Hematopoietic multipotent progenitor cell treated with erythropoietin and hydrocortisone succinate and interleukin-3 and kit ligand, for 8 days (in vitro differentiated cells): Measurements from ENCODE around the gene FTCD.
"Not testable (repeated sequence)": the region's sequence is repeated elsewhere in the genome, so short reads cannot be mapped to it uniquely, and the experiment has no call there.

Experiments
- DNase-seq: peaks from one replicate; pipeline ENCODE4 v3.0.0-alpha.2; 2015

FTCD gene

GRCh38 chr21:46152927-46153246 lies 2.5 kb downstream of the FTCD start:
- no peak for DNase-seq

GRCh38 chr21:46151989-46152926 lies 3.1 kb downstream of the FTCD start:
- DNase-seq: no peak

- no peak for DNase-seq
Measured at GRCh38 chr21:46151261-46151988, 4.0 kb downstream of the FTCD start.

GRCh38 chr21:46150491-46151121 lies 4.8 kb downstream of the FTCD start:
- DNase-seq: no peak

GRCh38 chr21:46150073-46150472 lies 5.3 kb downstream of the FTCD start:
- no peak for DNase-seq

- no peak for DNase-seq
Measured at GRCh38 chr21:46149205-46149901, 6.0 kb downstream of the FTCD start.

- DNase-seq: no peak
Measured at GRCh38 chr21:46148106-46148505, 7.3 kb downstream of the FTCD start.

- DNase-seq: peak; percentile 66
Measured at GRCh38 chr21:46147429-46147828, 8.0 kb downstream of the FTCD start.

GRCh38 chr21:46146856-46147255 lies 8.5 kb downstream of the FTCD start:
- DNase-seq: no peak

- DNase-seq: no peak
Measured at GRCh38 chr21:46145840-46146691, 9.3 kb downstream of the FTCD start.

- no peak for DNase-seq
Measured at GRCh38 chr21:46145159-46145839, 10.1 kb downstream of the FTCD start.

- peak; percentile 13 for DNase-seq
Measured at GRCh38 chr21:46144464-46145070, 10.8 kb downstream of the FTCD start.

- DNase-seq: no peak
Measured at GRCh38 chr21:46142582-46143473, 12.6 kb downstream of the FTCD start.

- DNase-seq: no peak
Measured at GRCh38 chr21:46141767-46142581, 13.4 kb downstream of the FTCD start.

- DNase-seq: not testable (repeated sequence)
Measured at GRCh38 chr21:46140352-46141003, 14.9 kb downstream of the FTCD start.

- no peak for DNase-seq
Measured at GRCh38 chr21:46139686-46140085, 15.7 kb downstream of the FTCD start.

GRCh38 chr21:46138383-46138970 lies 16.9 kb downstream of the FTCD start:
- DNase-seq: no peak

GRCh38 chr21:46137908-46138307 lies 17.5 kb downstream of the FTCD start:
- no peak for DNase-seq
